Spleen (tissue), 7 donors: ENCODE measurements around the gene FOXM1.

Experiments
- POLR2AphosphoS5 ChIP-seq, 3 donors: sonication (generic); formaldehyde crosslinking; IDR thresholded peaks; one replicate each; pipeline ENCODE4 v1.5.1; 2017; ENCODE audit warnings: antibody characterized with exemption in 3 of 3
- TF ChIP-seq, protein P1 (sequence below), 11 experiments: fragments of 200-600 bp in 7 of 11; fragments of 450-650 bp in 4 of 11; sonication (generic) in 4 of 11; IDR thresholded peaks in 8 of 11; conservative IDR thresholded peaks in 3 of 11; 1 replicate in 7 of 11; 2 replicates in 4 of 11; pipeline versions ENCODE4 v1.4.0 to v1.8.0; 2016 to 2021; ENCODE audit warnings: antibody characterized with exemption in 11 of 11, inconsistent platforms in 4 of 11, mild to moderate bottlenecking in 1 of 11
- donor health status: DM: no; HTN: no; CAD: no; lungs with moderate emphysema.
- donor health status: DM: no; HTN: no; CAD: no.
- donor health status: DM: no; HTN: no; CAD: no.

DNA sequence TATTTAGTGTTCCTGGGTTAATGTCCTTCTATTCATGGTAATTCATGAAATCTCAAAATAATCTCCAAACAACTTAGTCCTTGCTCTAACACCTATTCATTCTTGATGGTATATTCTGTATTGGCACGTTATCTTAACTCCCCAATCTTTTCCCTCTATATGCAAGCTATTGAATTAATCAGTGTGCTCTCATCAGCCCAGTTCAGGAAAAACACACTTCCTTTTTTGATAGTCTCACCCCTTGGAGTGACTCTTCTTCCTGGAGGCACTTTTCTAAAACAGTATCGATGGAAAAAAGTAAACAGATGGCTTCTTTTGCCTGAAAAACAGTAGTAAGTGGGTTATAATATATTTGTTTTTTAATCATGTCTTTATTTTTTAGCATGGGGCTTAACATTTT is 42.3 kb upstream of the FOXM1 start:
- no peak for TF ChIP-seq POLR2AphosphoS5 (IDR thresholded peaks at IDR 0.05)
- TF ChIP-seq, protein P1, sequence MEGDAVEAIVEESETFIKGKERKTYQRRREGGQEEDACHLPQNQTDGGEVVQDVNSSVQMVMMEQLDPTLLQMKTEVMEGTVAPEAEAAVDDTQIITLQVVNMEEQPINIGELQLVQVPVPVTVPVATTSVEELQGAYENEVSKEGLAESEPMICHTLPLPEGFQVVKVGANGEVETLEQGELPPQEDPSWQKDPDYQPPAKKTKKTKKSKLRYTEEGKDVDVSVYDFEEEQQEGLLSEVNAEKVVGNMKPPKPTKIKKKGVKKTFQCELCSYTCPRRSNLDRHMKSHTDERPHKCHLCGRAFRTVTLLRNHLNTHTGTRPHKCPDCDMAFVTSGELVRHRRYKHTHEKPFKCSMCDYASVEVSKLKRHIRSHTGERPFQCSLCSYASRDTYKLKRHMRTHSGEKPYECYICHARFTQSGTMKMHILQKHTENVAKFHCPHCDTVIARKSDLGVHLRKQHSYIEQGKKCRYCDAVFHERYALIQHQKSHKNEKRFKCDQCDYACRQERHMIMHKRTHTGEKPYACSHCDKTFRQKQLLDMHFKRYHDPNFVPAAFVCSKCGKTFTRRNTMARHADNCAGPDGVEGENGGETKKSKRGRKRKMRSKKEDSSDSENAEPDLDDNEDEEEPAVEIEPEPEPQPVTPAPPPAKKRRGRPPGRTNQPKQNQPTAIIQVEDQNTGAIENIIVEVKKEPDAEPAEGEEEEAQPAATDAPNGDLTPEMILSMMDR (IDR thresholded peaks at IDR 0.05 in 8 of 11, conservative IDR thresholded peaks at IDR 0.05 in 3 of 11), result no peak
